ENCODE measurements around the gene E2F4. TPM values are rescaled to one million over a fixed set of nuclear protein-coding genes. Genes with fewer than 3 reads are reported as not detected.

The E2F4 gene
- total RNA-seq, 1 experiment from 2014 or later, result 114 TPM

DNA sequence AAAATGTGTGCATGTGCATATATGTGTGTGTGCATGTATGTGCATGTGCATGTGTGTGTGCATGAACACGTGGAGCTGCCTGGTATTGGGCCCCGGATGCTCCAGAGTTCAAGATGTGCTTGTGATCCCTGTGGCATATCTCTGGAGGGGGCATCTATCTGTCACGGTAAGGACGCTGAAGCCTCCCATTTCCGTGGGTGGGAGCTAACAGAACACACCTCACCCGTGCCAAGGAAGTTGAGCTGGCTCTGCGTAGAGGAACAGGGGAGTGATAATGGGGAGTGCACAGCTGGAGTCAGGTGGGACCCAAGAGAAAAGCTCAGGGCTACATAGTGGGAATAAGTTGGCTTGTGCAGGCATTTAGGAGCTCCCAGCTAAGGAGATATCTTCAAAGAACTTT, 19.7 kb downstream of the E2F4 start:
- DNase-seq (ENCODE audit: low read depth, low spot score), result no peak
- no peak for ATAC-seq
- no peak overlapping the region for H3K4me3 ChIP-seq (replicated peaks in 1 of 2; ENCODE audit: low read depth in 1 of 2, low read length in 2 of 2)
- no peaks in the 10 kb centered on the region for H3K9me3 ChIP-seq (ENCODE audit: control insufficient read depth in 1 of 2, insufficient read depth in 1 of 2, low read depth in 1 of 2, low read length in 2 of 2)
- POLR2A ChIA-PET, result no interaction called here
- TF ChIP-seq, protein P1, sequence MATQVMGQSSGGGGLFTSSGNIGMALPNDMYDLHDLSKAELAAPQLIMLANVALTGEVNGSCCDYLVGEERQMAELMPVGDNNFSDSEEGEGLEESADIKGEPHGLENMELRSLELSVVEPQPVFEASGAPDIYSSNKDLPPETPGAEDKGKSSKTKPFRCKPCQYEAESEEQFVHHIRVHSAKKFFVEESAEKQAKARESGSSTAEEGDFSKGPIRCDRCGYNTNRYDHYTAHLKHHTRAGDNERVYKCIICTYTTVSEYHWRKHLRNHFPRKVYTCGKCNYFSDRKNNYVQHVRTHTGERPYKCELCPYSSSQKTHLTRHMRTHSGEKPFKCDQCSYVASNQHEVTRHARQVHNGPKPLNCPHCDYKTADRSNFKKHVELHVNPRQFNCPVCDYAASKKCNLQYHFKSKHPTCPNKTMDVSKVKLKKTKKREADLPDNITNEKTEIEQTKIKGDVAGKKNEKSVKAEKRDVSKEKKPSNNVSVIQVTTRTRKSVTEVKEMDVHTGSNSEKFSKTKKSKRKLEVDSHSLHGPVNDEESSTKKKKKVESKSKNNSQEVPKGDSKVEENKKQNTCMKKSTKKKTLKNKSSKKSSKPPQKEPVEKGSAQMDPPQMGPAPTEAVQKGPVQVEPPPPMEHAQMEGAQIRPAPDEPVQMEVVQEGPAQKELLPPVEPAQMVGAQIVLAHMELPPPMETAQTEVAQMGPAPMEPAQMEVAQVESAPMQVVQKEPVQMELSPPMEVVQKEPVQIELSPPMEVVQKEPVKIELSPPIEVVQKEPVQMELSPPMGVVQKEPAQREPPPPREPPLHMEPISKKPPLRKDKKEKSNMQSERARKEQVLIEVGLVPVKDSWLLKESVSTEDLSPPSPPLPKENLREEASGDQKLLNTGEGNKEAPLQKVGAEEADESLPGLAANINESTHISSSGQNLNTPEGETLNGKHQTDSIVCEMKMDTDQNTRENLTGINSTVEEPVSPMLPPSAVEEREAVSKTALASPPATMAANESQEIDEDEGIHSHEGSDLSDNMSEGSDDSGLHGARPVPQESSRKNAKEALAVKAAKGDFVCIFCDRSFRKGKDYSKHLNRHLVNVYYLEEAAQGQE (IDR thresholded peaks at IDR 0.05; ENCODE audit: low read depth), result no peak
- TF ChIP-seq ELF1 (IDR thresholded peaks at IDR 0.05; ENCODE audit: borderline replicate concordance, low read depth), result no peak
- TF ChIP-seq, protein P2, sequence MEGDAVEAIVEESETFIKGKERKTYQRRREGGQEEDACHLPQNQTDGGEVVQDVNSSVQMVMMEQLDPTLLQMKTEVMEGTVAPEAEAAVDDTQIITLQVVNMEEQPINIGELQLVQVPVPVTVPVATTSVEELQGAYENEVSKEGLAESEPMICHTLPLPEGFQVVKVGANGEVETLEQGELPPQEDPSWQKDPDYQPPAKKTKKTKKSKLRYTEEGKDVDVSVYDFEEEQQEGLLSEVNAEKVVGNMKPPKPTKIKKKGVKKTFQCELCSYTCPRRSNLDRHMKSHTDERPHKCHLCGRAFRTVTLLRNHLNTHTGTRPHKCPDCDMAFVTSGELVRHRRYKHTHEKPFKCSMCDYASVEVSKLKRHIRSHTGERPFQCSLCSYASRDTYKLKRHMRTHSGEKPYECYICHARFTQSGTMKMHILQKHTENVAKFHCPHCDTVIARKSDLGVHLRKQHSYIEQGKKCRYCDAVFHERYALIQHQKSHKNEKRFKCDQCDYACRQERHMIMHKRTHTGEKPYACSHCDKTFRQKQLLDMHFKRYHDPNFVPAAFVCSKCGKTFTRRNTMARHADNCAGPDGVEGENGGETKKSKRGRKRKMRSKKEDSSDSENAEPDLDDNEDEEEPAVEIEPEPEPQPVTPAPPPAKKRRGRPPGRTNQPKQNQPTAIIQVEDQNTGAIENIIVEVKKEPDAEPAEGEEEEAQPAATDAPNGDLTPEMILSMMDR (IDR thresholded peaks at IDR 0.05 in 2 of 3, conservative IDR thresholded peaks at IDR 0.05 in 1 of 3; ENCODE audit: borderline replicate concordance in 1 of 3, insufficient read depth in 1 of 3, low read depth in 2 of 3, low read length in 2 of 3), result no peak
- intact Hi-C loops (cut with micrococcal nuclease), result no loop called here
- no peaks in the 10 kb centered on the region for H3K79me2 ChIP-seq (ENCODE audit: insufficient read depth, low read length)
- no peak overlapping the region for H2AFZ ChIP-seq (ENCODE audit: low read depth, low read length, poor library complexity, severe bottlenecking)
- no peak overlapping the region for H3K27ac ChIP-seq (ENCODE audit: low read depth, low read length)
- CTCF ChIA-PET, result interaction anchor here (3.1 kb wide), 1 partner anchor 13 kb away, joined by 13 read pairs; the partner anchor contains the start of gene ELMO3
- no TSS peak for BruUV-seq (replicated peaks)
- no peaks in the 10 kb centered on the region for H3K36me3 ChIP-seq (ENCODE audit: control insufficient read depth in 1 of 2, insufficient read depth in 2 of 2, low read length in 2 of 2)
- H3K9ac ChIP-seq (ENCODE audit: low read length), result no peak overlapping the region
- no peaks in the 10 kb centered on the region for H3K9me2 ChIP-seq (ENCODE audit: insufficient read depth)
- RAD21 ChIA-PET (ENCODE audit: low non-redundant PET in 1 of 2, low total read pairs in 2 of 2, uncharacterized antibody in 2 of 2, unreplicated experiment in 2 of 2), result no interaction called here
- no peaks in the 10 kb centered on the region for H4K20me1 ChIP-seq (ENCODE audit: insufficient read depth)
- no peak overlapping the region for H3K4me2 ChIP-seq (ENCODE audit: low read length)
- peaks cover 11 to 29% of the 10 kb centered on the region in 2 experiments for H3K4me1 ChIP-seq (ENCODE audit: control insufficient read depth in 1 of 2, insufficient read depth in 2 of 2, low read length in 2 of 2)
- H3K27me3 ChIP-seq (ENCODE audit: insufficient read depth, low read length), result no peaks in the 10 kb centered on the region

All from HCT116 (cell line).